ENCODE data around the gene MVB12B. TPM values are rescaled to one million over a fixed set of nuclear protein-coding genes. Genes with fewer than 3 reads are reported as not detected.

MVB12B gene
- total and polyA plus RNA-seq, 2 of the 8 experiments (the other 6 are each of a cell fraction or from before 2014, with no cell fraction given): 2.6 to 5.0 TPM

- Histone ChIP-seq H4K5ac (ENCODE audit: insufficient read length, low read depth, low read length) (no peak overlapping the region), H2BK5ac (ENCODE audit: low read depth, low read length) (no peak overlapping the region), H3K27ac (ENCODE audit: low read depth, low read length) (no peak overlapping the region), H3K56ac (replicated peaks; ENCODE audit: insufficient read length, low read depth, low read length) (no peak overlapping the region), H2AK5ac (ENCODE audit: low read depth, low read length) (no peak overlapping the region), H3K4me3 (ENCODE audit: extremely low read depth in 1 of 4, insufficient read depth in 2 of 4, low read depth in 3 of 4, low read length in 4 of 4) (no peak overlapping the region), H3K14ac (ENCODE audit: insufficient read length) (no peak overlapping the region), H2BK120ac (replicated peaks; ENCODE audit: low read depth, low read length) (no peak overlapping the region), H3K4me1 (replicated peaks in 1 of 4; ENCODE audit: control insufficient read depth in 3 of 4, insufficient read depth in 4 of 4, low read length in 3 of 4) (peaks cover 0 to 8% (median 6%) of the 10 kb centered on the region in 4 experiments; a peak in 6 of 7 replicates), H3K23me2 (ENCODE audit: low read depth, low read length) (no peaks in the 10 kb centered on the region), H3K9ac (replicated peaks in 1 of 4; ENCODE audit: extremely low read depth in 1 of 4, low read depth in 3 of 4, low read length in 3 of 4) (no peak overlapping the region), H2BK12ac (ENCODE audit: low read depth, low read length) (no peak overlapping the region), H3K36me3 (ENCODE audit: control insufficient read depth in 2 of 4, insufficient read depth in 4 of 4, low read length in 3 of 4) (no peaks in the 10 kb centered on the region), H3K79me1 (ENCODE audit: low read depth, low read length) (no peaks in the 10 kb centered on the region), H3K79me2 (ENCODE audit: control insufficient read depth in 1 of 2, insufficient read depth in 2 of 2, low read length in 2 of 2) (no peaks in the 10 kb centered on the region), H3K27me3 (replicated peaks in 1 of 4; ENCODE audit: control insufficient read depth in 3 of 4, extremely low read depth in 1 of 4, insufficient read depth in 3 of 4, low read length in 3 of 4) (no peaks in the 10 kb centered on the region), H3K4ac (replicated peaks; ENCODE audit: insufficient read length, low read depth, low read length) (no peak overlapping the region), H4K8ac (ENCODE audit: extremely low read depth, insufficient read depth, low read length) (peak overlapping the region; percentile 57; the same call in 1 of the 2 replicates), H4K91ac (replicated peaks; ENCODE audit: insufficient read length, low read length) (no peak overlapping the region), H4K20me1 (replicated peaks in 1 of 2; ENCODE audit: control insufficient read depth in 1 of 2, insufficient read depth in 2 of 2, low read length in 2 of 2) (no peaks in the 10 kb centered on the region), H2BK20ac (ENCODE audit: low read length) (no peak overlapping the region), H2AFZ (ENCODE audit: low read length) (no peak overlapping the region), H3K23ac (ENCODE audit: insufficient read length) (no peak overlapping the region), H3K4me2 (ENCODE audit: insufficient read depth in 1 of 2, low read depth in 2 of 2, low read length in 2 of 2) (no peak overlapping the region), H3K9me3 (ENCODE audit: insufficient read depth in 2 of 2, low read depth in 1 of 2, low read length in 1 of 2) (no peaks in the 10 kb centered on the region), H3K18ac (ENCODE audit: extremely low read depth, low read length) (no peak overlapping the region), H2BK15ac (ENCODE audit: low read length) (no peak overlapping the region)
- ChIA-PET CTCF (ENCODE audit: partially characterized antibody) (interaction anchor here (1.6 kb wide), 1 partner anchor 9 kb away, joined by 4 read pairs; no protein-coding TSS in a partner anchor), POLR2A (ENCODE audit: partially characterized antibody) (no interaction called here)
- WGBS, 2 experiments (ENCODE audit: extremely low coverage in 1 of 2, insufficient coverage in 1 of 2, insufficient read length in 1 of 2, insufficient replicate concordance in 2 of 2, low coverage in 1 of 2, low lambda C conversion rate in 2 of 2, missing lambda C conversion rate in 1 of 2): 89% methylated on average over 17 of the region's 17 CpGs; no CpG with 5 or more reads in 1 of the 2 experiments
- FAIRE-seq (no peak), DNase-seq (ENCODE audit: low read depth in 1 of 2, low spot score in 2 of 2) (no peak)
- TF ChIP-seq CHD1 (IDR thresholded peaks at IDR 0.05; ENCODE audit: low read depth, low read length) (no peak), CTCF (IDR thresholded peaks at IDR 0.05; ENCODE audit: control extremely low read depth in 1 of 3, insufficient read depth in 1 of 3, low read depth in 1 of 3, low read length in 3 of 3) (peak in 1 of 3 experiments; percentile 2; a peak in 1 of 4 replicates)
Observed at GRCh38 chr9:126371007-126371870, 44.6 kb downstream of the MVB12B start.
